CD14-positive monocyte (primary cell): ENCODE measurements around the gene DTNA. TPM values are rescaled to one million over a fixed set of nuclear protein-coding genes. Genes with fewer than 3 reads are reported as not detected.
"Not testable (repeated sequence)": the region's sequence is repeated elsewhere in the genome, so short reads cannot be mapped to it uniquely, and the experiment has no call there.

Experiments used
- DNase-seq, 3 donors: peaks; one replicate each; pipeline ENCODE4 v3.0.0-alpha.2; 2011 to 2022
- H2AFZ ChIP-seq: 2 replicates; pipeline ENCODE4 v1.6.0; 2012; ENCODE audit warnings: mild to moderate bottlenecking, low read depth, low read length, inconsistent platforms; ENCODE audit not compliant: insufficient read depth, poor library complexity, severe bottlenecking
- H3K27ac ChIP-seq, 2 donors: 1 replicate in 1 of 2; 2 replicates in 1 of 2; pipeline ENCODE4 v1.5.1; 2012 to 2013; ENCODE audit warnings: low read length in 2 of 2, control low read depth in 1 of 2, inconsistent platforms in 1 of 2, low read depth in 1 of 2, mild to moderate bottlenecking in 1 of 2
- H3K27me3 ChIP-seq, 2 donors: one replicate each; pipeline versions ENCODE4 v1.6.0 to v1.6.1; 2011 to 2013; ENCODE audit warnings: low read length in 2 of 2; ENCODE audit not compliant: control insufficient read depth in 2 of 2, insufficient read depth in 2 of 2
- H3K36me3 ChIP-seq, 2 donors: replicated peaks in 1 of 2; 1 replicate in 1 of 2; 2 replicates in 1 of 2; pipeline versions ENCODE4 v1.5.1 to v1.6.1; 2012 to 2013; ENCODE audit warnings: low read length in 2 of 2, control low read depth in 1 of 2, inconsistent platforms in 1 of 2, mild to moderate bottlenecking in 1 of 2; ENCODE audit not compliant: insufficient read depth in 2 of 2, control insufficient read depth in 1 of 2
- H3K4me1 ChIP-seq, 2 donors: 1 replicate in 1 of 2; 2 replicates in 1 of 2; pipeline versions ENCODE4 v1.5.1 to v1.6.1; 2012 to 2013; ENCODE audit warnings: low read length in 2 of 2, control low read depth in 1 of 2, inconsistent platforms in 1 of 2, mild to moderate bottlenecking in 1 of 2, moderate library complexity in 1 of 2; ENCODE audit not compliant: insufficient read depth in 2 of 2, control insufficient read depth in 1 of 2
- H3K4me2 ChIP-seq: replicated peaks from 2 replicates; pipeline ENCODE3; 2012; ENCODE audit warnings: low read length, moderate library complexity, mild to moderate bottlenecking; ENCODE audit not compliant: poor library complexity, severe bottlenecking; ENCODE audit errors: extremely low read depth
- H3K4me3 ChIP-seq, 3 experiments: fragments of 200-600 bp in 1 of 3; sonication (generic) in 1 of 3; replicated peaks in 1 of 3; 1 replicate in 2 of 3; 2 replicates in 1 of 3; pipeline ENCODE4 v1.5.1; 2011 to 2013; ENCODE audit warnings: low read length in 3 of 3, mild to moderate bottlenecking in 3 of 3, control low read depth in 2 of 3, low read depth in 2 of 3, inconsistent platforms in 1 of 3, moderate library complexity in 1 of 3
- H3K79me2 ChIP-seq: 2 replicates; pipeline ENCODE4 v1.6.0; 2012; ENCODE audit warnings: mild to moderate bottlenecking, control low read depth, inconsistent platforms, low read length, moderate library complexity; ENCODE audit not compliant: insufficient read depth
- H3K9ac ChIP-seq: 2 replicates; pipeline ENCODE4 v1.6.0; 2017; ENCODE audit warnings: low read length, mild to moderate bottlenecking; ENCODE audit not compliant: insufficient read depth, poor library complexity, severe bottlenecking
- H3K9me3 ChIP-seq, 2 donors: replicated peaks in 1 of 2; 1 replicate in 1 of 2; 2 replicates in 1 of 2; pipeline versions ENCODE4 v1.5.1 to v1.6.1; 2012 to 2013; ENCODE audit warnings: low read length in 2 of 2, control low read depth in 1 of 2; ENCODE audit not compliant: control insufficient read depth in 1 of 2, insufficient read depth in 1 of 2
- H4K20me1 ChIP-seq: 2 replicates; pipeline ENCODE4 v1.6.0; 2012; ENCODE audit warnings: mild to moderate bottlenecking, low read length, control low read depth, moderate library complexity; ENCODE audit not compliant: insufficient read depth
- H3K27ac Mint-ChIP-seq, 7 donors: one replicate each; pipeline ENCODE4 v1.8.0; 2020; ENCODE audit warnings: mild to moderate bottlenecking in 7 of 7, mixed read lengths in 7 of 7, moderate library complexity in 6 of 7, inconsistent platforms in 2 of 7
- H3K27me3 Mint-ChIP-seq, 3 donors: one replicate each; pipeline ENCODE4 v1.8.0; 2021 to 2022; ENCODE audit warnings: low read depth in 3 of 3, mild to moderate bottlenecking in 3 of 3, mixed read lengths in 3 of 3, moderate library complexity in 3 of 3, inconsistent platforms in 1 of 3
- H3K36me3 Mint-ChIP-seq, 2 donors: one replicate each; pipeline ENCODE4 v1.8.0; 2020; ENCODE audit warnings: mixed read lengths in 2 of 2, inconsistent platforms in 1 of 2, mild to moderate bottlenecking in 1 of 2
- H3K4me1 Mint-ChIP-seq: one replicate; pipeline ENCODE4 v1.8.0; 2020; ENCODE audit warnings: mild to moderate bottlenecking, mixed read lengths
- H3K4me3 Mint-ChIP-seq, 2 donors: one replicate each; pipeline ENCODE4 v1.8.0; 2020; ENCODE audit warnings: mild to moderate bottlenecking in 2 of 2, mixed read lengths in 2 of 2, moderate library complexity in 1 of 2
- H3K9me3 Mint-ChIP-seq, 7 donors: one replicate each; pipeline ENCODE4 v1.8.0; 2020 to 2022; ENCODE audit warnings: mixed read lengths in 7 of 7, mild to moderate bottlenecking in 6 of 7, moderate library complexity in 6 of 7, inconsistent platforms in 2 of 7
- WGBS: methylation state at CpG from one replicate; pipeline ENCODE4 v1.1.5; 2013; ENCODE audit warnings: missing lambda C conversion rate; ENCODE audit not compliant: insufficient coverage; 5-methylcytosine and 5-hydroxymethylcytosine counted together
- intact Hi-C, 2 donors: fragments of 100-400 bp; cut with micrococcal nuclease; formaldehyde crosslinking; loops; one replicate each; pipeline versions ENCODE4 v1.15.0 to v1.15.1; 2023
- polyA plus RNA-seq, 3 donors: library from polyadenylated mRNA; depleted of rRNA in 1 of 3; unstranded in 2 of 3; stranded (reverse) in 1 of 3; fragments of 300-500 nt in 2 of 3; fragments of >200 nt in 1 of 3; fragmentation: Illumina TruSeq in 2 of 3; gene quantifications; 1 replicate in 2 of 3; 2 replicates in 1 of 3; pipeline ENCODE4 v1.2.3, GENCODE V29; 2012 to 2021
- TF ChIP-seq, protein P1 (sequence below): fragments of 200-600 bp; IDR thresholded peaks from one replicate; pipeline ENCODE4 v1.8.0; 2022; ENCODE audit warnings: antibody characterized with exemption, mild to moderate bottlenecking

Gene DTNA
- polyA plus RNA-seq, 3 donors: 0.53 to 2.3 (median 0.76) TPM

DNA sequence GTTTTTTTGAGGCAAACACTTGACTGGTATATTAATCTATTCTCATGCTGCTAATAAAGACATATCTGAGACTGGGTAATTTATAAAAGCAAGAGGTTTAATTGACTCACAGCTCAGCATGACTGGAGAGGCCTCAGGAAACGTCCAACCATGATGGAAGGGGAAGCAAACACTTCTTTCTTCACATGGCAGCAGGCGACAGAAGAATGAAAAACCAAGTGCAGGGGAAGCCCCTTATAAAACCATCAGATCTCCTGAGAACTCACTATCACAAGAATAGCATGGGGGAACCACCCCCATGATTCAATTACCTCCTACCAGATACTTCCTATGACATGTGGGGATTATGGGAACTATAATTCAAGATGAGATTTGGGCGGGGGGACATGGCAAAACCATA lies 194.9 kb downstream of the DTNA start:
- Mint-ChIP-seq H3K9me3 (peaks cover 0 to 19% (median 5%) of the 10 kb centered on the region in 7 donors), H3K4me1 (no peaks in the 10 kb centered on the region), H3K36me3 (no peaks in the 10 kb centered on the region), H3K27ac (no peak overlapping the region), H3K4me3 (no peak overlapping the region), H3K27me3 (no peaks in the 10 kb centered on the region)
- H4K20me1 ChIP-seq: no peaks in the 10 kb centered on the region
- H3K36me3 ChIP-seq: no peaks in the 10 kb centered on the region
- TF ChIP-seq, protein P1, sequence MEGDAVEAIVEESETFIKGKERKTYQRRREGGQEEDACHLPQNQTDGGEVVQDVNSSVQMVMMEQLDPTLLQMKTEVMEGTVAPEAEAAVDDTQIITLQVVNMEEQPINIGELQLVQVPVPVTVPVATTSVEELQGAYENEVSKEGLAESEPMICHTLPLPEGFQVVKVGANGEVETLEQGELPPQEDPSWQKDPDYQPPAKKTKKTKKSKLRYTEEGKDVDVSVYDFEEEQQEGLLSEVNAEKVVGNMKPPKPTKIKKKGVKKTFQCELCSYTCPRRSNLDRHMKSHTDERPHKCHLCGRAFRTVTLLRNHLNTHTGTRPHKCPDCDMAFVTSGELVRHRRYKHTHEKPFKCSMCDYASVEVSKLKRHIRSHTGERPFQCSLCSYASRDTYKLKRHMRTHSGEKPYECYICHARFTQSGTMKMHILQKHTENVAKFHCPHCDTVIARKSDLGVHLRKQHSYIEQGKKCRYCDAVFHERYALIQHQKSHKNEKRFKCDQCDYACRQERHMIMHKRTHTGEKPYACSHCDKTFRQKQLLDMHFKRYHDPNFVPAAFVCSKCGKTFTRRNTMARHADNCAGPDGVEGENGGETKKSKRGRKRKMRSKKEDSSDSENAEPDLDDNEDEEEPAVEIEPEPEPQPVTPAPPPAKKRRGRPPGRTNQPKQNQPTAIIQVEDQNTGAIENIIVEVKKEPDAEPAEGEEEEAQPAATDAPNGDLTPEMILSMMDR: no peak
- no peaks in the 10 kb centered on the region for H3K27me3 ChIP-seq
- H3K27ac ChIP-seq: no peak overlapping the region
- intact Hi-C loops: no loop called here
- no peaks in the 10 kb centered on the region for H3K79me2 ChIP-seq
- no peak overlapping the region for H2AFZ ChIP-seq
- no CpG with 5 or more reads among the region's 3 CpGs for WGBS
- DNase-seq: no peak
- H3K4me1 ChIP-seq: no peaks in the 10 kb centered on the region
- H3K4me3 ChIP-seq: no peak overlapping the region
- no peak overlapping the region for H3K9ac ChIP-seq
- peaks cover 0 to 8% of the 10 kb centered on the region in 2 donors for H3K9me3 ChIP-seq
- H3K4me2 ChIP-seq: no peak overlapping the region

DNA sequence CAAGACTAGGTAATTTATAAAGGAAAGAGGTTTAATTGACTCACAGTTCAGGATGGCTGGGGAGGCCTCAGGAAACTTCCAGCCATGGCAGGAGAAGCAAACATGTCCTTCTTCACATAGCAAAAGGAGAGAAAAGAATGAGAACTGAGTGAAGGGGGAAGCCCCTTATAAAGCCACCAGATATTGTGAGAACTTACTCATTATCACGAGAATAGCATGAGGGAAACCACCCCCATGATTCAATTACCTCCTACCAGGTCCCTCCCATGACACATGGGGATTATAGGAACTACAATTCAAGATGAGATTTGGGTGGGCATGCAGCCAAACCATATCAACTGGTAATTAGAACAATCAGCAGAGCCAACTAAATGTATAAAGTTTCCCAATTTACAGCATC lies 196.9 kb downstream of the DTNA start:
- no CpG with 5 or more reads among the region's 1 CpG for WGBS
- H3K79me2 ChIP-seq, H3K4me3 Mint-ChIP-seq, H3K9me3 ChIP-seq, DNase-seq, H3K27me3 Mint-ChIP-seq, H3K4me3 ChIP-seq, H3K9ac ChIP-seq, H2AFZ ChIP-seq, intact Hi-C loops, H3K4me1 Mint-ChIP-seq, H3K4me2 ChIP-seq, H3K27ac ChIP-seq, H3K36me3 ChIP-seq, H3K4me1 ChIP-seq, H3K27ac Mint-ChIP-seq, H3K36me3 Mint-ChIP-seq, H4K20me1 ChIP-seq, H3K27me3 ChIP-seq: not testable (repeated sequence)
- peaks cover 0 to 19% (median 5%) of the 10 kb centered on the region in 7 donors for H3K9me3 Mint-ChIP-seq
